ENCODE data around the gene PPP1R26.

- TF ChIP-seq ATF3 (IDR thresholded peaks at IDR 0.05) = no peak
- TF ChIP-seq CTCF (IDR thresholded peaks at IDR 0.05 in 2 of 3, conservative IDR thresholded peaks at IDR 0.05 in 1 of 3; ENCODE audit: borderline replicate concordance in 1 of 3, insufficient read depth in 1 of 3, low read depth in 2 of 3, low read length in 2 of 3) = no peak
- TF ChIP-seq POLR2AphosphoS5 (IDR thresholded peaks at IDR 0.05; ENCODE audit: low read depth, low read length) = no peak
- TF ChIP-seq EZH2 (IDR thresholded peaks at IDR 0.05) = no peak
- TF ChIP-seq EZH2phosphoT487 (IDR thresholded peaks at IDR 0.05; ENCODE audit: borderline replicate concordance) = no peak
- TF ChIP-seq REST (IDR thresholded peaks at IDR 0.05; ENCODE audit: low read depth) = no peak
- no peak for TF ChIP-seq POLR2A (IDR thresholded peaks at IDR 0.05; ENCODE audit: borderline replicate concordance, extremely low read depth, insufficient read depth, insufficient read length)
- no peak for TF ChIP-seq CEBPB (IDR thresholded peaks at IDR 0.05; ENCODE audit: low read depth)
- no peak for TF ChIP-seq MAX (IDR thresholded peaks at IDR 0.05)
- no peak for TF ChIP-seq SIN3A (IDR thresholded peaks at IDR 0.05; ENCODE audit: low read depth)
Measured at GRCh38 chr9:135485385-135485784, 5.8 kb downstream of the PPP1R26 start.

All from HCT116 (cell line).